GM18951 (cell line): ENCODE measurements around the gene LTF.

Experiments
- POLR2A ChIP-seq: IDR thresholded peaks from 4 replicates; pipeline ENCODE4 v1.6.1; 2011; ENCODE audit warnings: mild to moderate bottlenecking; ENCODE audit not compliant: insufficient read length, insufficient read depth; ENCODE audit errors: extremely low read depth
- in situ Hi-C: fragments of 300-500 bp; cut with MboI; formaldehyde crosslinking; loops from one replicate; pipeline ENCODE4 v1.12.0; 2022; ENCODE audit warnings: low sequenced_read_pairs, mixed read lengths, inconsistent platforms; ENCODE audit not compliant: unreplicated experiment

Gene LTF

GRCh38 chr3:46464326-46465195 lies at the start of gene LTF:
Gene LTF (minus strand): TSS chr3:46464905. CDS start chr3:46464867, 38 bp downstream.
- in situ Hi-C loops, result no loop called here

GRCh38 chr3:46512191-46512749 lies 47.6 kb upstream of the LTF start:
- in situ Hi-C loops, result no loop called here
- no peak for TF ChIP-seq POLR2A

More at GRCh38 chr3:46464326-46465195, at the start of gene LTF:
- TF ChIP-seq POLR2A, result no peak

- TF ChIP-seq POLR2A, result no peak
- in situ Hi-C loops, result no loop called here
Measured at GRCh38 chr3:46509661-46510187, 45.0 kb upstream of the LTF start.

- in situ Hi-C loops, result no loop called here
- no peak for TF ChIP-seq POLR2A
Measured at GRCh38 chr3:46508850-46509591, 44.3 kb upstream of the LTF start.

- TF ChIP-seq POLR2A, result no peak
- in situ Hi-C loops, result no loop called here
Measured at GRCh38 chr3:46506526-46506925, 41.8 kb upstream of the LTF start.

GRCh38 chr3:46505953-46506352 lies 41.2 kb upstream of the LTF start:
- in situ Hi-C loops, result no loop called here
- no peak for TF ChIP-seq POLR2A

- in situ Hi-C loops, result no loop called here
- TF ChIP-seq POLR2A, result no peak
Measured at GRCh38 chr3:46504789-46505188, 40.1 kb upstream of the LTF start.

- TF ChIP-seq POLR2A, result no peak
- in situ Hi-C loops, result no loop called here
Measured at GRCh38 chr3:46503200-46503874, 38.6 kb upstream of the LTF start.

- no peak for TF ChIP-seq POLR2A
- in situ Hi-C loops, result no loop called here
Measured at GRCh38 chr3:46501702-46502101, 37.0 kb upstream of the LTF start.

GRCh38 chr3:46500656-46501635 lies 36.2 kb upstream of the LTF start:
- in situ Hi-C loops, result no loop called here
- TF ChIP-seq POLR2A, result no peak

GRCh38 chr3:46498916-46499519 lies 34.3 kb upstream of the LTF start:
- no peak for TF ChIP-seq POLR2A
- in situ Hi-C loops, result no loop called here
